Neutrophil (primary cell): Measurements from ENCODE around the gene NDUFC2.
A peak's percentile ranks its signal among the peaks of the same experiment; 100 is the strongest.
"Not testable (repeated sequence)": the region's sequence is repeated elsewhere in the genome, so short reads cannot be mapped to it uniquely, and the experiment has no call there.

Source experiments
- H3K27ac ChIP-seq: fragments of 200-600 bp; sonication (generic); 2 replicates; pipeline ENCODE4 v1.5.1; 2016; ENCODE audit warnings: mild to moderate bottlenecking, moderate library complexity
- H3K27me3 ChIP-seq: fragments of 200-600 bp; sonication (generic); 2 replicates; pipeline ENCODE4 v1.6.0; 2016; ENCODE audit warnings: mild to moderate bottlenecking
- H3K36me3 ChIP-seq: fragments of 200-600 bp; sonication (generic); 2 replicates; pipeline ENCODE4 v1.5.1; 2017
- H3K4me1 ChIP-seq, 2 experiments: fragments of 200-600 bp in 1 of 2; sonication (generic) in 1 of 2; 1 replicate in 1 of 2; 2 replicates in 1 of 2; pipeline versions ENCODE4 v1.5.1 to v1.6.1; 2013 to 2016; ENCODE audit warnings: low read depth in 1 of 2, low read length in 1 of 2, mild to moderate bottlenecking in 1 of 2, moderate library complexity in 1 of 2; ENCODE audit not compliant: control insufficient read depth in 1 of 2, insufficient read depth in 1 of 2
- H3K4me3 ChIP-seq, 2 experiments: fragments of 200-600 bp in 1 of 2; sonication (generic) in 1 of 2; 1 replicate in 1 of 2; 2 replicates in 1 of 2; pipeline ENCODE4 v1.5.1; 2013 to 2016; ENCODE audit warnings: low read depth in 1 of 2, low read length in 1 of 2, mild to moderate bottlenecking in 1 of 2, moderate library complexity in 1 of 2
- H3K9me3 ChIP-seq: fragments of 200-600 bp; sonication (generic); 2 replicates; pipeline ENCODE4 v1.5.1; 2016
- CTCF ChIP-seq: fragments of 200-600 bp; sonication (generic); IDR thresholded peaks from 2 replicates; pipeline ENCODE4 v1.5.1; 2016; ENCODE audit warnings: antibody characterized with exemption

NDUFC2 gene

GRCh38 chr11:78046486-78046854 is 33.2 kb downstream of the NDUFC2 start:
- no peaks in the 10 kb centered on the region for H3K36me3 ChIP-seq
- H3K4me3 ChIP-seq = no peak overlapping the region
- H3K27me3 ChIP-seq = no peaks in the 10 kb centered on the region
- no peak for TF ChIP-seq CTCF
- no peak overlapping the region for H3K27ac ChIP-seq
- H3K4me1 ChIP-seq = peaks cover 9 to 17% of the 10 kb centered on the region in 2 experiments
- no peaks in the 10 kb centered on the region for H3K9me3 ChIP-seq

GRCh38 chr11:78045851-78046485 is 33.7 kb downstream of the NDUFC2 start:
- no peaks in the 10 kb centered on the region for H3K27me3 ChIP-seq
- no peaks in the 10 kb centered on the region for H3K36me3 ChIP-seq
- H3K4me3 ChIP-seq = no peak overlapping the region
- TF ChIP-seq CTCF = peak; percentile 90
- H3K4me1 ChIP-seq = peaks cover 9 to 12% of the 10 kb centered on the region in 2 experiments
- no peak overlapping the region for H3K27ac ChIP-seq
- no peaks in the 10 kb centered on the region for H3K9me3 ChIP-seq

GRCh38 chr11:78044706-78045105 is 35.0 kb downstream of the NDUFC2 start:
- Histone ChIP-seq H3K27me3 (no peaks in the 10 kb centered on the region), H3K27ac (no peak overlapping the region), H3K4me3 (no peak overlapping the region), H3K4me1 (peaks cover 6 to 13% of the 10 kb centered on the region in 2 experiments), H3K9me3 (no peaks in the 10 kb centered on the region), H3K36me3 (no peaks in the 10 kb centered on the region)
- TF ChIP-seq CTCF = no peak

- TF ChIP-seq CTCF = no peak
- no peaks in the 10 kb centered on the region for H3K36me3 ChIP-seq
- peaks cover 6 to 13% of the 10 kb centered on the region in 2 experiments for H3K4me1 ChIP-seq
- no peaks in the 10 kb centered on the region for H3K27me3 ChIP-seq
- no peak overlapping the region for H3K27ac ChIP-seq
- no peaks in the 10 kb centered on the region for H3K9me3 ChIP-seq
- no peak overlapping the region for H3K4me3 ChIP-seq
Measured at GRCh38 chr11:78041843-78042440, 37.7 kb downstream of the NDUFC2 start.

GRCh38 chr11:78041380-78041719 is 38.3 kb downstream of the NDUFC2 start:
- not testable (repeated sequence) for H3K27me3 ChIP-seq, H3K27ac ChIP-seq, H3K4me3 ChIP-seq, H3K9me3 ChIP-seq, H3K36me3 ChIP-seq
- H3K4me1 ChIP-seq = peaks cover 6 to 12% of the 10 kb centered on the region in 2 experiments

GRCh38 chr11:78040691-78041379 is 38.8 kb downstream of the NDUFC2 start:
- H3K4me1 ChIP-seq = peaks cover 1 to 7% of the 10 kb centered on the region in 2 experiments
- no peaks in the 10 kb centered on the region for H3K9me3 ChIP-seq
- no peak overlapping the region for H3K4me3 ChIP-seq
- H3K27me3 ChIP-seq = no peaks in the 10 kb centered on the region
- TF ChIP-seq CTCF = no peak
- H3K36me3 ChIP-seq = no peaks in the 10 kb centered on the region
- no peak overlapping the region for H3K27ac ChIP-seq
